ENCODE data around the gene PTH1R.

DNA sequence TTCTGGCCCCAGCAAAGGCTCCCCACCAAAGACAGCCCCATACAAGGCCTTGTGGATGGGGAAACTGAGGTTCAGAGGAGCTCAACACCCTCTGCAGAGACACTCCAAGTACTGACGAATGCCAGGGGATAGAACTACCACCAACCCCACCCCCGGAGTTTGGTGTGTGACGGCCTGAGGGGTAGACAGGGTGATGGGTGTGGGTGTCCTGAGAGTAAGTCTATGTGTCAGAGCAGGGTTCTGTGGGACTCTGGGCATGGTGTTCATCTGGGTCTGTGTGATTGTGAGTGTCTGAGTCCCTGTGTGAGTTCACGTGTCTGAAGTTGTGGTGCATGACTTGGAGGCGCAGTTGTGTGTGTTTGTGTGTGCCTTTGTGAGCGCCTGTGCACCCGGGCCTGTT is 7.4 kb downstream of the PTH1R start:
- TF ChIP-seq, protein P1, sequence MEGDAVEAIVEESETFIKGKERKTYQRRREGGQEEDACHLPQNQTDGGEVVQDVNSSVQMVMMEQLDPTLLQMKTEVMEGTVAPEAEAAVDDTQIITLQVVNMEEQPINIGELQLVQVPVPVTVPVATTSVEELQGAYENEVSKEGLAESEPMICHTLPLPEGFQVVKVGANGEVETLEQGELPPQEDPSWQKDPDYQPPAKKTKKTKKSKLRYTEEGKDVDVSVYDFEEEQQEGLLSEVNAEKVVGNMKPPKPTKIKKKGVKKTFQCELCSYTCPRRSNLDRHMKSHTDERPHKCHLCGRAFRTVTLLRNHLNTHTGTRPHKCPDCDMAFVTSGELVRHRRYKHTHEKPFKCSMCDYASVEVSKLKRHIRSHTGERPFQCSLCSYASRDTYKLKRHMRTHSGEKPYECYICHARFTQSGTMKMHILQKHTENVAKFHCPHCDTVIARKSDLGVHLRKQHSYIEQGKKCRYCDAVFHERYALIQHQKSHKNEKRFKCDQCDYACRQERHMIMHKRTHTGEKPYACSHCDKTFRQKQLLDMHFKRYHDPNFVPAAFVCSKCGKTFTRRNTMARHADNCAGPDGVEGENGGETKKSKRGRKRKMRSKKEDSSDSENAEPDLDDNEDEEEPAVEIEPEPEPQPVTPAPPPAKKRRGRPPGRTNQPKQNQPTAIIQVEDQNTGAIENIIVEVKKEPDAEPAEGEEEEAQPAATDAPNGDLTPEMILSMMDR (IDR thresholded peaks at IDR 0.05): no peak
- TF ChIP-seq POLR2A (IDR thresholded peaks at IDR 0.05): no peak

All from esophagus squamous epithelium (tissue), 4 donors.